ENCODE results near the gene KRTAP10-11. TPM values are rescaled to one million over a fixed set of nuclear protein-coding genes. Genes with fewer than 3 reads are reported as not detected.

The KRTAP10-11 gene
- total RNA-seq, 1 donor from 2014 or later, result not detected

Other genes starting within 250 kb of the KRTAP10-11 start
- gene LRRC3, start 190.9 kb upstream of the KRTAP10-11 start, total RNA-seq, result 3.4 and 3.6 TPM in 2 replicates
- not detected in 2 replicates for gene KRTAP10-1, start 106.2 kb upstream of the KRTAP10-11 start, total RNA-seq
- not detected in 2 replicates for gene KRTAP10-2, start 94.9 kb upstream of the KRTAP10-11 start, total RNA-seq
- gene KRTAP10-3, start 87.6 kb upstream of the KRTAP10-11 start, total RNA-seq, result not detected in 2 replicates
- gene KRTAP10-4, start 72.7 kb upstream of the KRTAP10-11 start, total RNA-seq, result not detected in 2 replicates
- not detected in 2 replicates for gene KRTAP10-5, start 65.8 kb upstream of the KRTAP10-11 start, total RNA-seq
- gene KRTAP10-6, start 53.9 kb upstream of the KRTAP10-11 start, total RNA-seq, result not detected in 2 replicates
- not detected in 2 replicates for gene KRTAP10-7, start 45.8 kb upstream of the KRTAP10-11 start, total RNA-seq
- not detected in 2 replicates for gene KRTAP10-8, start 34.3 kb upstream of the KRTAP10-11 start, total RNA-seq
- not detected in 2 replicates for gene KRTAP10-9, start 19.3 kb upstream of the KRTAP10-11 start, total RNA-seq
- gene KRTAP10-10, start 9.1 kb upstream of the KRTAP10-11 start, total RNA-seq, result not detected in 2 replicates
- gene KRTAP12-4, start 8.2 kb downstream of the KRTAP10-11 start, total RNA-seq, result not detected in 2 replicates
- not detected in 2 replicates for gene KRTAP12-3, start 11.5 kb downstream of the KRTAP10-11 start, total RNA-seq
- gene KRTAP12-2, start 20.5 kb downstream of the KRTAP10-11 start, total RNA-seq, result not detected in 2 replicates
- gene KRTAP12-1, start 35.7 kb downstream of the KRTAP10-11 start, total RNA-seq, result not detected in 2 replicates
- not detected in 2 replicates for gene KRTAP10-12, start 50.8 kb downstream of the KRTAP10-11 start, total RNA-seq
- gene TSPEAR, start 65.2 kb downstream of the KRTAP10-11 start, total RNA-seq, result not detected in 2 replicates
- 39.5 and 40.6 TPM in 2 replicates for gene UBE2G2, start 155.4 kb downstream of the KRTAP10-11 start, total RNA-seq
- 60.9 and 61.7 TPM in 2 replicates for gene SUMO3, start 171.6 kb downstream of the KRTAP10-11 start, total RNA-seq
- gene PTTG1IP, start 227.3 kb downstream of the KRTAP10-11 start, total RNA-seq, result 538 and 561 TPM in 2 replicates